ENCODE results near the gene KIAA0319L.

- TF ChIP-seq CTCF (IDR thresholded peaks at IDR 0.05) (no peak), EP300 (IDR thresholded peaks at IDR 0.05) (no peak), POLR2A (IDR thresholded peaks at IDR 0.05) (no peak)
Observed at GRCh38 chr1:35571263-35571662, 14.1 kb upstream of the KIAA0319L start.
